Neuronal stem cell (in vitro differentiated cells): ENCODE measurements around the gene NMRK1.

Source experiments
- DNase-seq: peaks from one replicate; pipeline ENCODE4 v3.0.0-alpha.2; 2013; ENCODE audit warnings: low spot score
- H2AFZ ChIP-seq: one replicate; pipeline ENCODE4 v1.6.1; 2013; ENCODE audit warnings: mild to moderate bottlenecking, low read length, inconsistent platforms
- H2AK5ac ChIP-seq: 2 replicates; pipeline ENCODE4 v1.6.1; 2013; ENCODE audit warnings: low read depth, mild to moderate bottlenecking, inconsistent platforms, low read length, moderate library complexity, mixed read lengths
- H2BK120ac ChIP-seq: 2 replicates; pipeline ENCODE4 v1.6.1; 2013; ENCODE audit warnings: low read depth, mild to moderate bottlenecking, inconsistent platforms, low read length, moderate library complexity, mixed read lengths
- H2BK12ac ChIP-seq: one replicate; pipeline ENCODE4 v1.6.1; 2013; ENCODE audit warnings: low read length, inconsistent platforms
- H2BK15ac ChIP-seq: 2 replicates; pipeline ENCODE4 v1.6.1; 2013; ENCODE audit warnings: mild to moderate bottlenecking, low read length, inconsistent platforms, mixed read lengths
- H2BK5ac ChIP-seq: one replicate; pipeline ENCODE4 v1.6.1; 2013; ENCODE audit warnings: inconsistent platforms, mild to moderate bottlenecking, low read length, moderate library complexity
- H3K14ac ChIP-seq: one replicate; pipeline ENCODE4 v1.6.1; 2013; ENCODE audit warnings: low read length, inconsistent platforms
- H3K18ac ChIP-seq: 2 replicates; pipeline ENCODE4 v1.6.1; 2013; ENCODE audit warnings: low read length, inconsistent platforms
- H3K23ac ChIP-seq: 2 replicates; pipeline ENCODE4 v1.6.1; 2013; ENCODE audit warnings: low read depth, mild to moderate bottlenecking, mixed read lengths, low read length, inconsistent platforms; ENCODE audit not compliant: poor library complexity
- H3K27ac ChIP-seq: replicated peaks from 3 replicates; pipeline ENCODE4 v1.5.1; 2013; ENCODE audit warnings: low read length, inconsistent platforms
- H3K27me3 ChIP-seq, 3 experiments: 2 replicates each; pipeline ENCODE4 v1.6.1; 2013; ENCODE audit warnings: low read length in 3 of 3, mild to moderate bottlenecking in 2 of 3, inconsistent platforms in 1 of 3, low read depth in 1 of 3, mixed read lengths in 1 of 3, moderate library complexity in 1 of 3; ENCODE audit not compliant: control insufficient read depth in 3 of 3, insufficient read depth in 3 of 3
- H3K36me3 ChIP-seq, 2 donors: replicated peaks in 1 of 2; 2 replicates each; pipeline ENCODE4 v1.6.1; 2013; ENCODE audit warnings: low read length in 2 of 2; ENCODE audit not compliant: control insufficient read depth in 2 of 2, insufficient read depth in 2 of 2
- H3K4ac ChIP-seq: 2 replicates; pipeline ENCODE4 v1.6.1; 2013; ENCODE audit warnings: inconsistent platforms, mild to moderate bottlenecking, low read length, moderate library complexity
- H3K4me1 ChIP-seq, 2 donors: 1 replicate in 1 of 2; 2 replicates in 1 of 2; pipeline ENCODE4 v1.6.1; 2013; ENCODE audit warnings: low read length in 2 of 2, low read depth in 1 of 2; ENCODE audit not compliant: control insufficient read depth in 2 of 2, insufficient read depth in 1 of 2
- H3K4me2 ChIP-seq: one replicate; pipeline ENCODE4 v1.6.1; 2013; ENCODE audit warnings: mild to moderate bottlenecking, low read length, inconsistent platforms; ENCODE audit not compliant: insufficient read depth, poor library complexity, severe bottlenecking
- H3K4me3 ChIP-seq, 2 donors: 2 replicates each; pipeline ENCODE4 v1.5.1; 2013; ENCODE audit warnings: low read length in 2 of 2, mild to moderate bottlenecking in 2 of 2, inconsistent platforms in 1 of 2, moderate library complexity in 1 of 2
- H3K79me1 ChIP-seq: one replicate; pipeline ENCODE4 v1.6.1; 2013; ENCODE audit warnings: low read depth, mild to moderate bottlenecking, inconsistent platforms, low read length, moderate library complexity
- H3K9ac ChIP-seq: one replicate; pipeline ENCODE4 v1.6.1; 2013; ENCODE audit warnings: mild to moderate bottlenecking, low read depth, low read length, inconsistent platforms; ENCODE audit not compliant: poor library complexity
- H3K9me3 ChIP-seq, 2 donors: replicated peaks in 1 of 2; 2 replicates each; pipeline versions ENCODE3 to v1.6.1; 2013; ENCODE audit warnings: low read length in 2 of 2, mild to moderate bottlenecking in 2 of 2, inconsistent platforms in 1 of 2, low read depth in 1 of 2, mixed read lengths in 1 of 2, moderate library complexity in 1 of 2; ENCODE audit not compliant: control insufficient read depth in 2 of 2, insufficient read depth in 1 of 2
- H4K8ac ChIP-seq: one replicate; pipeline ENCODE4 v1.6.1; 2013; ENCODE audit warnings: low read depth, mild to moderate bottlenecking, inconsistent platforms, low read length, moderate library complexity
- H4K91ac ChIP-seq: one replicate; pipeline ENCODE4 v1.6.1; 2013; ENCODE audit warnings: low read length, low read depth, mild to moderate bottlenecking, inconsistent platforms; ENCODE audit not compliant: poor library complexity
- WGBS, 2 donors: extraction: QIAGEN DNeasy Blood & Tissue Kit; methylation state at CpG; one replicate each; pipeline ENCODE4 v1.1.7; 2013; ENCODE audit warnings: missing lambda C conversion rate in 2 of 2, mixed read lengths in 1 of 2; ENCODE audit not compliant: insufficient read length in 2 of 2, insufficient replicate concordance in 1 of 2; ENCODE audit errors: extremely low coverage in 2 of 2; 5-methylcytosine and 5-hydroxymethylcytosine counted together

Gene NMRK1

DNA sequence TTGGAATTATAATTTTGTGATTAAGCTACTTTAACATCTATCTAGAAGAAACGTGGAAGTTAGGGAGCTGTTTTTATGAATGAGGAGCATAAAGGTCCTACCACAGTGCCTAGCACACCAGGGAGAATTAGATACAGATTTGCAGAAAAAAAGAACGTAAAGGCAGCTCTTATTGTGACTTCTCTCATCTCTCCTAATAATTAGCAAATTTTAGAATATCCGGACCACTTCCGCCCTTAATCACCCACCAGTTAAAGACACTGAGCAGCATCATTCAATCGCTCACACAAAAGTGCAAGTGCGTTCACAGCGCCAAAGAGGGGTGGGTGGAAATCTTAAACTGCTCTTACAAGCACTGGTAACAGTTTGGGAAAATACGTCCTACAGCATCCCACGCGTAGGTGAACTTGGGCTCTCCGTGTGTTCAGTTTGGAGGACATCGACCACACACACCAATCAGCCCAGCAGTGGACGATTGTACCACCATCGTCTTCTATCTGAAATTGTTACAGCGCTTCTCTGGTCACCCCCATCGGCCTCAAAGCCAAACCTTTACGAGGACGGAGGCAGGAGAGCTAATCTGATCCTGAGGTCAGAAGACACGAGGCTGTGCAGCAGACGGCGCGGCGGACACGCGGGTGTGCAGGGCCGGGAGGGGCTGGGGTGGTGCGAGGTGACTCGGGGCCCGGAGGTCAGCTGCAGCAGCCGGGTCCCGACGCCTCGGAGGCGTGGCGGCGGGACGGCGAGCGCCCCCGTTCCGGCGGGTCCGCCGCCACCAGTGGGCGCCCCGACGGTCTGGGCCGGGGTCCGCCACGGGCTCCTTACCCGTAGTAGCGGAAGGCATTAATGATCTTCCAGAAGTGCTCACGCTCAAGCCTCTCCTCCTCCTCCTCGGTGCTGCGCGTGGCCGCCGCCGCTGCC lies 60.5 kb downstream of the NMRK1 start:
- Histone ChIP-seq H3K23ac (peak overlapping the region; percentile 89), H2AK5ac (peak overlapping the region; percentile 46), H2BK120ac (no peak overlapping the region), H3K18ac (peak overlapping the region; percentile 100), H2BK5ac (peak overlapping the region; percentile 68), H4K8ac (peak overlapping the region; percentile 43), H2AFZ (peak overlapping the region; percentile 93), H3K14ac (peak overlapping the region; percentile 98), H3K4me1 (no peaks in the 10 kb centered on the region), H3K4ac (no peak overlapping the region), H3K36me3 (peaks cover 0 to 2% of the 10 kb centered on the region in 2 donors), H3K27me3 (peaks cover 0 to 8% (median 0%) of the 10 kb centered on the region in 3 experiments), H3K9ac (peak overlapping the region; percentile 95), H3K79me1 (peaks cover 3% of the 10 kb centered on the region), H2BK15ac (peak overlapping the region; percentile 94), H3K9me3 (no peaks in the 10 kb centered on the region), H3K4me3 (peak overlapping the region; percentile 63 to 92), H4K91ac (no peak overlapping the region), H3K27ac (peak overlapping the region; percentile 96), H3K4me2 (peak overlapping the region; percentile 66), H2BK12ac (no peak overlapping the region)
- no peak for DNase-seq
- no CpG with 5 or more reads among the region's 59 CpGs for WGBS, 2 donors

DNA sequence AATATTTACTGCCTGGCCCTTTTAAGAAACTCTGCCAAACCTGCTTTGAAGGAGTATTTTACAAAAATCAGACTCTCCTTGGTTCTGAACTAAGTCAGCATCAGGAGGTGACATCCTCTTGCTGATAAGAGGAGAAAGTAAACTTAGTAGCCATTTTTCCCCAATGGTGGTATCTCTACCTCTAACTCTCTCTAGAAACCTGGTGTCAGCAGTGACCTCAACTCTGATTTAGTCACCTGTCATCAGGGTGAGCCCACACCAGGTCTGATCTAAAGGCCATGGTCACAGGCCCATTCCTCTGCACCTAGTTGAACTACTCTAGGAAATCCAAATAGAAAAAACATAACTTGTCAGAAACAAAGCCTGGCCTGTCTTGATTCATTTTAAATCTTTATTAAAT lies 64.1 kb downstream of the NMRK1 start:
- H2BK5ac ChIP-seq: no peak overlapping the region
- H3K27ac ChIP-seq: no peak overlapping the region
- H4K8ac ChIP-seq: no peak overlapping the region
- no peak overlapping the region for H3K4me3 ChIP-seq
- no peak overlapping the region for H2BK12ac ChIP-seq
- H3K27me3 ChIP-seq: no peaks in the 10 kb centered on the region
- H3K23ac ChIP-seq: no peak overlapping the region
- no peak overlapping the region for H3K18ac ChIP-seq
- H3K4me1 ChIP-seq: no peaks in the 10 kb centered on the region
- H3K36me3 ChIP-seq: peaks cover 0 to 2% of the 10 kb centered on the region in 2 donors
- H3K79me1 ChIP-seq: peaks cover 3% of the 10 kb centered on the region
- H3K14ac ChIP-seq: no peak overlapping the region
- no peak overlapping the region for H3K9ac ChIP-seq
- H3K4me2 ChIP-seq: no peak overlapping the region
- H2BK15ac ChIP-seq: no peak overlapping the region
- H4K91ac ChIP-seq: no peak overlapping the region
- no peak overlapping the region for H2AK5ac ChIP-seq
- H2BK120ac ChIP-seq: no peak overlapping the region
- no peak for DNase-seq
- H3K4ac ChIP-seq: no peak overlapping the region
- H2AFZ ChIP-seq: no peak overlapping the region
- no peaks in the 10 kb centered on the region for H3K9me3 ChIP-seq

DNA sequence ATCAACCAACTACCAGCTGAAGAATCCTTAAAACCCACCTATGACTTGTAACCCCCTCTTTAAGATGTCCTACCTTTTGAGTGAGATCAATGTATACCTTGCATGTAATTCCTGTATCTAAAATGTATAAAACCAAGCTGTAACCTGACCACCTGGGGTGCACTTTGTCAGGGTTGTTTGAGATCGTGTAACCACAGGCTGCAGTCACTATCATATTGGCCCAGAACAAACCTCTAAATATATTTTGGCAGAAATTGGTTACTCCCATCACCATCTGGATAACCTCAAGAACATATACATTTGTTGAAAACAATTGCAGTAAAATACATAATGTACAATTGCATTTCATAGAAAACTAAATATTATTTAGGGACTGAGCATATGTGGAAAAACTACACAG lies 68.3 kb downstream of the NMRK1 start:
- DNase-seq: no peak
- no CpG with 5 or more reads among the region's 1 CpG for WGBS, 2 donors
- no peak overlapping the region for H2BK12ac ChIP-seq

DNA sequence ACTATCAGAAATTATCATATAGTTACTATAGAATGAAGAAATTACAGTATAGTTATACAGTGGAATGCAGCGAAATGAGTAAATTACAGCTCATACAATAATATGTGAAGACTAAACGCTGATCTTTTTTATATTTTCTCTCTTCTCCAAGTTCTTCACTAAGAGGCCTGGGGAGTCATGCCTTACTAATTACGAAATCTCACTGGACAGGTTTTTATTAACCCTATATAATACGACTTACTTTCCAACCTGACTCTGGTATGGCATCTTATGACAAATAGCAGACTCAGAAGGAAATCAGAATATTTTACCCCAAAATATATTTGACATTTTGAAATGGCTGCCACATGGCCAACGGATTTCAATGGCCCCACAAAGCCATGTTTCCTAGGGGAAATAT lies 68.9 kb downstream of the NMRK1 start:
- H4K91ac ChIP-seq: no peak overlapping the region
- no peak overlapping the region for H2BK5ac ChIP-seq
- no peaks in the 10 kb centered on the region for H3K79me1 ChIP-seq
- no peaks in the 10 kb centered on the region for H3K9me3 ChIP-seq
- no CpG with 5 or more reads among the region's 5 CpGs for WGBS, 2 donors
- H2BK12ac ChIP-seq: no peak overlapping the region
- H4K8ac ChIP-seq: no peak overlapping the region
- H3K4me2 ChIP-seq: no peak overlapping the region
- H3K4me1 ChIP-seq: no peaks in the 10 kb centered on the region
- H3K9ac ChIP-seq: no peak overlapping the region
- H3K18ac ChIP-seq: no peak overlapping the region
- H2AFZ ChIP-seq: no peak overlapping the region
- H2BK15ac ChIP-seq: no peak overlapping the region
- H3K27ac ChIP-seq: no peak overlapping the region
- H2BK120ac ChIP-seq: no peak overlapping the region
- H3K27me3 ChIP-seq: no peaks in the 10 kb centered on the region
- peaks cover 0 to 14% of the 10 kb centered on the region in 2 donors for H3K36me3 ChIP-seq
- DNase-seq: no peak
- H3K4me3 ChIP-seq: no peak overlapping the region
- no peak overlapping the region for H3K14ac ChIP-seq
- H2AK5ac ChIP-seq: no peak overlapping the region
- H3K4ac ChIP-seq: no peak overlapping the region
- no peak overlapping the region for H3K23ac ChIP-seq

More for the DNA sequence above, 68.3 kb downstream of the NMRK1 start:
- no peak overlapping the region for H2AFZ ChIP-seq
- H4K91ac ChIP-seq: no peak overlapping the region
- H3K4me3 ChIP-seq: no peak overlapping the region
- H2AK5ac ChIP-seq: no peak overlapping the region
- no peak overlapping the region for H3K4ac ChIP-seq
- no peaks in the 10 kb centered on the region for H3K27me3 ChIP-seq
- H2BK120ac ChIP-seq: no peak overlapping the region
- no peak overlapping the region for H2BK15ac ChIP-seq
- no peak overlapping the region for H3K27ac ChIP-seq
- no peaks in the 10 kb centered on the region for H3K9me3 ChIP-seq
- no peak overlapping the region for H3K23ac ChIP-seq
- H3K4me2 ChIP-seq: no peak overlapping the region
- H4K8ac ChIP-seq: no peak overlapping the region
- H3K9ac ChIP-seq: no peak overlapping the region
- no peaks in the 10 kb centered on the region for H3K79me1 ChIP-seq
- H2BK5ac ChIP-seq: no peak overlapping the region
- peaks cover 0 to 10% of the 10 kb centered on the region in 2 donors for H3K36me3 ChIP-seq
- no peaks in the 10 kb centered on the region for H3K4me1 ChIP-seq
- H3K18ac ChIP-seq: no peak overlapping the region
- H3K14ac ChIP-seq: no peak overlapping the region
